GM18951 (cell line): ENCODE measurements around the gene ZNF43.
A peak's percentile ranks its signal among the peaks of the same experiment; 100 is the strongest.
"Not testable (repeated sequence)": the region's sequence is repeated elsewhere in the genome, so short reads cannot be mapped to it uniquely, and the experiment has no call there.

Experiments used
- POLR2A ChIP-seq: IDR thresholded peaks from 4 replicates; pipeline ENCODE4 v1.6.1; 2011; ENCODE audit warnings: mild to moderate bottlenecking; ENCODE audit not compliant: insufficient read length, insufficient read depth; ENCODE audit errors: extremely low read depth
- in situ Hi-C: fragments of 300-500 bp; cut with MboI; formaldehyde crosslinking; loops from one replicate; pipeline ENCODE4 v1.12.0; 2022; ENCODE audit warnings: low sequenced_read_pairs, mixed read lengths, inconsistent platforms; ENCODE audit not compliant: unreplicated experiment

Gene ZNF43

GRCh38 chr19:21841488-21842097, 5.6 kb upstream of the ZNF43 start:
- no peak for TF ChIP-seq POLR2A
- in situ Hi-C loops, result no loop called here

DNA sequence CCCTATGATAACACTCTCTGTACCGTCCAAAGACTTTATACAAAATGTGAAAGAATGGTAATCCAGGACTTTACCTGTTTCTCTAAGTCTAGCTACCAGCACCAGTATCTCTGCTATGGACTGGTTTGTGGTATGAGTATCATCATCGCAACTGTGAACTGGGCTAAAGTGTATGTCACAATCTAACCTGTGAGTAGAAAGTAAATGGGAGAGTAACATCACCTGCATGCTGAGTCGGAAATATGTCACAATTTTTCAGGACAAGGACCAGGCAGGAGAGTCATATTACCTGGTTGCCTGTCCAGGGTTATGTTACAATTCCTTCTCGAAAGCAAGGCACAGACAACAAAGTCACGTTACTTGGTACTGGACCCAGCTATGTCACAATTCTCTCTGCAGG, 5.1 kb upstream of the ZNF43 start:
- no peak for TF ChIP-seq POLR2A
- in situ Hi-C loops, result no loop called here

GRCh38 chr19:21839976-21840375, 4.0 kb upstream of the ZNF43 start:
- no peak for TF ChIP-seq POLR2A

DNA sequence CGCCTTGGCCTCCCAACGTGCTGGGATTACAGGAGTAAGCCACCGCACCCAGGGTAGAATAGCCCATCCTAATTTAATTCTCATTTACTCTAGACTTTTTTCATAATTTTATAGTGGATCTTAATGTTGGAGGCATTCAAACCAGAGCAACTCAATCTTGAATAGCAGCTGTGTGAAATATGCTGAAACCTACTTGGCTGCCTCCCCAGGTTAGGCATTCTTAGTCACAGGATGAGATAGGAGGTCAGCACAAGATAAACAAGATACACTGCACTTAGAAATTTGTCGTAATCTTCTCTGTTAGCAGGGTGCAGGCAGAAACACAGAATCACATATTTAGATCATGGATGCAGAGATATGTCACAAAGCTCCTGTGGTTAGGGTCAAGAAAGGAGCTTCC, 2.7 kb upstream of the ZNF43 start:
- in situ Hi-C loops, result no loop called here
- no peak for TF ChIP-seq POLR2A

More at GRCh38 chr19:21839976-21840375, 4.0 kb upstream of the ZNF43 start:
- in situ Hi-C loops, result no loop called here

GRCh38 chr19:21835429-21835809, 563 bp downstream of the ZNF43 start:
- TF ChIP-seq POLR2A, result no peak
- in situ Hi-C loops, result no loop called here

GRCh38 chr19:21833733-21834132, 2.2 kb downstream of the ZNF43 start:
- in situ Hi-C loops, result no loop called here
- TF ChIP-seq POLR2A, result no peak

DNA sequence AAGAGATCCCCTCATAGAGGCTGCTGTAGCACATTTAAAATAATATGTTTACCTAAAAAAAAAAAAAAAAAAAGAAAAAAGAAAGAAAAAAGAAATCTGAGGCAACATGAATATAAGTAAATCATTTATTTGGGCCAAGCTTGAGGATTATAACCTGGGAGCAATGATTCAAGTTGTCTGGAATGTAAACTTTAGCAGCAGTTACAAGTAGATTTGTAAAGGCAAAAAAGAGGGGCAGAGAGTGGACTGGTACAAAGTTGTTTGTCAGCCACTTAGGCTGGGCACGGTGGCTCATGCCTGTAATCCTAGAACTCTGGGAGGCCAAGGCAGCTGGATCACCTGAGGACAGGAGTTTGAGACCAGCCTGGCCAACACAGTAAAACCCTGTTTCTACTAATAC, 11.3 kb downstream of the ZNF43 start:
- in situ Hi-C loops, result no loop called here
- no peak for TF ChIP-seq POLR2A

GRCh38 chr19:21823224-21823623, 12.8 kb downstream of the ZNF43 start:
- TF ChIP-seq POLR2A, result no peak
- in situ Hi-C loops, result no loop called here

GRCh38 chr19:21812448-21812847, 23.5 kb downstream of the ZNF43 start:
- in situ Hi-C loops, result no loop called here
- TF ChIP-seq POLR2A, result no peak

- in situ Hi-C loops, result not testable (repeated sequence)
These were observed 27.5 kb downstream of the ZNF43 start for GRCh38 chr19:21808400-21809000.

DNA sequence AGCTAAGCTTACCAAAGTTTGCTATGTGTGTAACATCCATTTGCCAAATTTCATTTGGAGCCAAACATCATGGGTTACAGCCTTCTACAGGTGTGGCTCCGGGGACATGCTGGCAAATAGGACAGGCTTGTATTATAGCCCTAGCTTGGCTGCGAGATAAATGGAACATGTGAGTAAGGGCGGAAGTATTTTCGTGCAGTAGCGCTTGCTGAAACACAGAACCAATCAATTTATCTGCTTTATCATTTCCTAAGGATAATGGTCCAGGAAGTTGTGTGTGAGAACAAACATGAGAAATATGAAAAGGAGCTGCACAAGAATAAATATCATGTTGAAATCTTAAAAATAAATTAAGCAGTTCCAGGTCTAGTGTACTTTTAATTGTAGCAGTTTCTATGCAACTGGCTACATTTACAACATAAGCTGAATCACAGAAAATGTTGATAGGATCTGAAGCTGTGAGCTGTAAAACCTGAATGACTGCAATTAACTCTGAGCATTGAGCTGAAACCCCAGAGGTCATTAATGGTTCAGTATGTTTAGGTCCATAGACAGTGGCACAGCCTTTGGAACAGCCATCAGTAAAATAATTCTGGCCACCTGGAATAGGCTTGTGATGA, 46.4 kb downstream of the ZNF43 start:
- in situ Hi-C loops, result no loop called here

GRCh38 chr19:21786936-21787335, 49.0 kb downstream of the ZNF43 start:
- no peak for TF ChIP-seq POLR2A
- in situ Hi-C loops, result no loop called here

More for the DNA sequence above, 46.4 kb downstream of the ZNF43 start:
- no peak for TF ChIP-seq POLR2A

DNA sequence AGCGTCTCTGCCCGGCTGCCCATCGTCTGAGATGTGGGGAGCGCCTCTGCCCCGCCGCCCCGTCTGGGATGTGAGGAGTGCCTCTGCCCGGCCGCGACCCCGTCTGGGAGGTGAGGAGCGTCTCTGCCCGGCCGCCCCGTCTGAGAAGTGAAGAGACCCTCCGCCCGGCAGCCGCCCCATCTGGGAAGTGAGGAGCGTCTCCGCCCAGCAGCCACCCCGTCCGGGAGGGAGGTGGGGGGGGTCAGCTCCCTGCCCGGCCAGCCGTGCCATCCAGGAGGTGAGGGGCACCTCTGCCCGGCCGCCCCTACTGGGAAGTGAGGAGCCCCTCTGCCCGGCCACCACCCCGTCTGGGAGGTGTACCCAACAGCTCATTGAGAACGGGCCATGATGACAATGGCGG, 60.2 kb downstream of the ZNF43 start:
- in situ Hi-C loops, result not testable (repeated sequence)

GRCh38 chr19:21767065-21767800, 68.7 kb downstream of the ZNF43 start, which contains the start of gene ZNF100:
Gene ZNF100 (minus strand): TSS chr19:21767579. CDS start chr19:21767429, 150 bp downstream.
- in situ Hi-C loops, result no loop called here
- TF ChIP-seq POLR2A, result peak; percentile 74

- in situ Hi-C loops, result not testable (repeated sequence)
These were observed 69.3 kb downstream of the ZNF43 start for GRCh38 chr19:21766705-21767064.
